Neuronal stem cell (in vitro differentiated cells): ENCODE data around the gene CDC123.

Experiments used
- DNase-seq: peaks from one replicate; pipeline ENCODE4 v3.0.0-alpha.2; 2013; ENCODE audit warnings: low spot score
- H2AFZ ChIP-seq: one replicate; pipeline ENCODE4 v1.6.1; 2013; ENCODE audit warnings: mild to moderate bottlenecking, low read length, inconsistent platforms
- H2AK5ac ChIP-seq: 2 replicates; pipeline ENCODE4 v1.6.1; 2013; ENCODE audit warnings: low read depth, mild to moderate bottlenecking, inconsistent platforms, low read length, moderate library complexity, mixed read lengths
- H2BK120ac ChIP-seq: 2 replicates; pipeline ENCODE4 v1.6.1; 2013; ENCODE audit warnings: low read depth, mild to moderate bottlenecking, inconsistent platforms, low read length, moderate library complexity, mixed read lengths
- H2BK12ac ChIP-seq: one replicate; pipeline ENCODE4 v1.6.1; 2013; ENCODE audit warnings: low read length, inconsistent platforms
- H2BK15ac ChIP-seq: 2 replicates; pipeline ENCODE4 v1.6.1; 2013; ENCODE audit warnings: mild to moderate bottlenecking, low read length, inconsistent platforms, mixed read lengths
- H2BK5ac ChIP-seq: one replicate; pipeline ENCODE4 v1.6.1; 2013; ENCODE audit warnings: inconsistent platforms, mild to moderate bottlenecking, low read length, moderate library complexity
- H3K14ac ChIP-seq: one replicate; pipeline ENCODE4 v1.6.1; 2013; ENCODE audit warnings: low read length, inconsistent platforms
- H3K18ac ChIP-seq: 2 replicates; pipeline ENCODE4 v1.6.1; 2013; ENCODE audit warnings: low read length, inconsistent platforms
- H3K23ac ChIP-seq: 2 replicates; pipeline ENCODE4 v1.6.1; 2013; ENCODE audit warnings: low read depth, mild to moderate bottlenecking, mixed read lengths, low read length, inconsistent platforms; ENCODE audit not compliant: poor library complexity
- H3K27ac ChIP-seq: replicated peaks from 3 replicates; pipeline ENCODE4 v1.5.1; 2013; ENCODE audit warnings: low read length, inconsistent platforms
- H3K27me3 ChIP-seq, 3 experiments: 2 replicates each; pipeline ENCODE4 v1.6.1; 2013; ENCODE audit warnings: low read length in 3 of 3, mild to moderate bottlenecking in 2 of 3, inconsistent platforms in 1 of 3, low read depth in 1 of 3, mixed read lengths in 1 of 3, moderate library complexity in 1 of 3; ENCODE audit not compliant: control insufficient read depth in 3 of 3, insufficient read depth in 3 of 3
- H3K36me3 ChIP-seq, 2 donors: replicated peaks in 1 of 2; 2 replicates each; pipeline ENCODE4 v1.6.1; 2013; ENCODE audit warnings: low read length in 2 of 2; ENCODE audit not compliant: control insufficient read depth in 2 of 2, insufficient read depth in 2 of 2
- H3K4ac ChIP-seq: 2 replicates; pipeline ENCODE4 v1.6.1; 2013; ENCODE audit warnings: inconsistent platforms, mild to moderate bottlenecking, low read length, moderate library complexity
- H3K4me1 ChIP-seq, 2 donors: 1 replicate in 1 of 2; 2 replicates in 1 of 2; pipeline ENCODE4 v1.6.1; 2013; ENCODE audit warnings: low read length in 2 of 2, low read depth in 1 of 2; ENCODE audit not compliant: control insufficient read depth in 2 of 2, insufficient read depth in 1 of 2
- H3K4me2 ChIP-seq: one replicate; pipeline ENCODE4 v1.6.1; 2013; ENCODE audit warnings: mild to moderate bottlenecking, low read length, inconsistent platforms; ENCODE audit not compliant: insufficient read depth, poor library complexity, severe bottlenecking
- H3K4me3 ChIP-seq, 2 donors: 2 replicates each; pipeline ENCODE4 v1.5.1; 2013; ENCODE audit warnings: low read length in 2 of 2, mild to moderate bottlenecking in 2 of 2, inconsistent platforms in 1 of 2, moderate library complexity in 1 of 2
- H3K79me1 ChIP-seq: one replicate; pipeline ENCODE4 v1.6.1; 2013; ENCODE audit warnings: low read depth, mild to moderate bottlenecking, inconsistent platforms, low read length, moderate library complexity
- H3K9ac ChIP-seq: one replicate; pipeline ENCODE4 v1.6.1; 2013; ENCODE audit warnings: mild to moderate bottlenecking, low read depth, low read length, inconsistent platforms; ENCODE audit not compliant: poor library complexity
- H3K9me3 ChIP-seq, 2 donors: replicated peaks in 1 of 2; 2 replicates each; pipeline versions ENCODE3 to v1.6.1; 2013; ENCODE audit warnings: low read length in 2 of 2, mild to moderate bottlenecking in 2 of 2, inconsistent platforms in 1 of 2, low read depth in 1 of 2, mixed read lengths in 1 of 2, moderate library complexity in 1 of 2; ENCODE audit not compliant: control insufficient read depth in 2 of 2, insufficient read depth in 1 of 2
- H4K8ac ChIP-seq: one replicate; pipeline ENCODE4 v1.6.1; 2013; ENCODE audit warnings: low read depth, mild to moderate bottlenecking, inconsistent platforms, low read length, moderate library complexity
- H4K91ac ChIP-seq: one replicate; pipeline ENCODE4 v1.6.1; 2013; ENCODE audit warnings: low read length, low read depth, mild to moderate bottlenecking, inconsistent platforms; ENCODE audit not compliant: poor library complexity
- WGBS, 2 donors: extraction: QIAGEN DNeasy Blood & Tissue Kit; methylation state at CpG; one replicate each; pipeline ENCODE4 v1.1.7; 2013; ENCODE audit warnings: missing lambda C conversion rate in 2 of 2, mixed read lengths in 1 of 2; ENCODE audit not compliant: insufficient read length in 2 of 2, insufficient replicate concordance in 1 of 2; ENCODE audit errors: extremely low coverage in 2 of 2; 5-methylcytosine and 5-hydroxymethylcytosine counted together

Gene CDC123

GRCh38 chr10:12208460-12208859 is 12.5 kb downstream of the CDC123 start:
- H3K4me2 ChIP-seq, result no peak overlapping the region
- H4K91ac ChIP-seq, result no peak overlapping the region
- H3K27ac ChIP-seq, result no peak overlapping the region
- H2BK12ac ChIP-seq, result no peak overlapping the region
- H3K9me3 ChIP-seq, result peaks cover 7 to 8% of the 10 kb centered on the region in 2 donors
- no peak for DNase-seq
- H3K4me1 ChIP-seq, result no peaks in the 10 kb centered on the region
- H2BK5ac ChIP-seq, result no peak overlapping the region
- no peak overlapping the region for H2AFZ ChIP-seq
- H3K9ac ChIP-seq, result no peak overlapping the region
- H2BK120ac ChIP-seq, result no peak overlapping the region
- no peak overlapping the region for H3K23ac ChIP-seq
- peaks cover 33 to 96% of the 10 kb centered on the region in 2 donors for H3K36me3 ChIP-seq
- H3K14ac ChIP-seq, result no peak overlapping the region
- H3K79me1 ChIP-seq, result peaks cover 4% of the 10 kb centered on the region
- H4K8ac ChIP-seq, result no peak overlapping the region
- H2BK15ac ChIP-seq, result no peak overlapping the region
- H3K18ac ChIP-seq, result no peak overlapping the region
- H3K27me3 ChIP-seq, result no peaks in the 10 kb centered on the region
- no peak overlapping the region for H2AK5ac ChIP-seq
- no CpG with 5 or more reads among the region's 5 CpGs for WGBS, 2 donors
- H3K4ac ChIP-seq, result no peak overlapping the region
- H3K4me3 ChIP-seq, result no peak overlapping the region

- WGBS, 2 donors, result no CpG with 5 or more reads among the region's 3 CpGs
- Histone ChIP-seq H3K79me1 (peaks cover 3% of the 10 kb centered on the region), H3K18ac (no peak overlapping the region), H4K8ac (no peak overlapping the region), H3K4ac (no peak overlapping the region), H3K4me3 (no peak overlapping the region), H2BK120ac (no peak overlapping the region), H3K9me3 (peaks cover 7 to 8% of the 10 kb centered on the region in 2 donors), H2AK5ac (no peak overlapping the region), H3K4me2 (no peak overlapping the region), H2BK5ac (no peak overlapping the region), H3K23ac (no peak overlapping the region), H3K36me3 (peaks cover 34 to 97% of the 10 kb centered on the region in 2 donors), H2BK15ac (no peak overlapping the region), H3K14ac (no peak overlapping the region), H3K27me3 (no peaks in the 10 kb centered on the region), H3K4me1 (no peaks in the 10 kb centered on the region), H3K27ac (no peak overlapping the region), H4K91ac (no peak overlapping the region), H2BK12ac (no peak overlapping the region), H2AFZ (no peak overlapping the region), H3K9ac (no peak overlapping the region)
- no peak for DNase-seq
Measured at GRCh38 chr10:12212454-12212853, 16.5 kb downstream of the CDC123 start.

GRCh38 chr10:12213621-12214020 is 17.6 kb downstream of the CDC123 start:
- Histone ChIP-seq H3K27ac (no peak overlapping the region), H2BK5ac (no peak overlapping the region), H3K36me3 (peaks cover 30 to 97% of the 10 kb centered on the region in 2 donors), H3K4me1 (no peaks in the 10 kb centered on the region), H3K18ac (no peak overlapping the region), H4K91ac (no peak overlapping the region), H2BK120ac (no peak overlapping the region), H2BK15ac (no peak overlapping the region), H2BK12ac (no peak overlapping the region), H2AK5ac (no peak overlapping the region), H3K4me2 (no peak overlapping the region), H3K27me3 (no peaks in the 10 kb centered on the region), H3K4ac (no peak overlapping the region), H3K9ac (no peak overlapping the region), H3K79me1 (no peaks in the 10 kb centered on the region), H3K4me3 (no peak overlapping the region), H3K9me3 (peaks cover 7 to 8% of the 10 kb centered on the region in 2 donors), H4K8ac (no peak overlapping the region), H3K14ac (no peak overlapping the region), H2AFZ (no peak overlapping the region), H3K23ac (no peak overlapping the region)
- no CpG with 5 or more reads among the region's 3 CpGs for WGBS, 2 donors
- no peak for DNase-seq

GRCh38 chr10:12214093-12214492 is 18.1 kb downstream of the CDC123 start:
- H3K23ac ChIP-seq, result no peak overlapping the region
- no peak overlapping the region for H2AK5ac ChIP-seq
- H3K4me3 ChIP-seq, result no peak overlapping the region
- no peak overlapping the region for H2BK15ac ChIP-seq
- no peak overlapping the region for H2BK12ac ChIP-seq
- H4K91ac ChIP-seq, result no peak overlapping the region
- H3K79me1 ChIP-seq, result no peaks in the 10 kb centered on the region
- H3K36me3 ChIP-seq, result peaks cover 35 to 97% of the 10 kb centered on the region in 2 donors
- H3K27me3 ChIP-seq, result no peaks in the 10 kb centered on the region
- H3K27ac ChIP-seq, result no peak overlapping the region
- H2BK5ac ChIP-seq, result no peak overlapping the region
- no peak overlapping the region for H3K18ac ChIP-seq
- no peak for DNase-seq
- WGBS, 2 donors, result no CpG with 5 or more reads among the region's 4 CpGs
- H2BK120ac ChIP-seq, result no peak overlapping the region
- H4K8ac ChIP-seq, result no peak overlapping the region
- no peaks in the 10 kb centered on the region for H3K4me1 ChIP-seq
- no peak overlapping the region for H3K4me2 ChIP-seq
- H3K4ac ChIP-seq, result no peak overlapping the region
- no peak overlapping the region for H3K9ac ChIP-seq
- H3K9me3 ChIP-seq, result peaks cover 7% of the 10 kb centered on the region in 2 donors
- no peak overlapping the region for H2AFZ ChIP-seq
- H3K14ac ChIP-seq, result no peak overlapping the region
